SK-N-SH (cell line): ENCODE results near the gene HIPK4. TPM values are rescaled to one million over a fixed set of nuclear protein-coding genes. Genes with fewer than 3 reads are reported as not detected.

Source experiments
- CTCF ChIA-PET: fragments of 300-600, 350-600 bp; formaldehyde crosslinking; extraction: SDS; loops from one replicate; lab custom pipeline; 2021; lab: Yijun Ruan, JAX
- POLR2A ChIA-PET: fragments of 350-600 bp; sonication (Branson Sonifier 250); formaldehyde crosslinking; extraction: SDS; loops from one replicate; lab custom pipeline; 2020; ENCODE audit warnings: antibody characterized with exemption, inconsistent platforms; lab: Yijun Ruan, JAX
- DNase-seq: peaks from one replicate; pipeline ENCODE4 v3.0.0; 2012
- H2AFZ ChIP-seq: fragments of 200-600 bp; sonication (generic); 2 replicates; pipeline ENCODE4 v1.8.1; 2016; ENCODE audit warnings: antibody characterized with exemption, mild to moderate bottlenecking, low read depth
- H3F3A ChIP-seq: fragments of 200-600 bp; sonication (generic); replicated peaks from 2 replicates; pipeline ENCODE3; 2016; ENCODE audit warnings: antibody characterized with exemption, mild to moderate bottlenecking; ENCODE audit not compliant: insufficient read depth
- H3K27ac ChIP-seq, 2 experiments: fragments of 200-500 bp in 1 of 2; fragments of 200-600 bp in 1 of 2; sonication (Bioruptor generic) in 1 of 2; sonication (generic), shearing (Covaris generic) in 1 of 2; 2 replicates each; pipeline versions ENCODE4 v1.5.1 to v1.6.1; 2014 to 2016; ENCODE audit warnings: low read depth in 2 of 2, inconsistent platforms in 1 of 2, low read length in 1 of 2, mild to moderate bottlenecking in 1 of 2, mixed read lengths in 1 of 2
- H3K27me3 ChIP-seq: fragments of 200-600 bp; sonication (generic), shearing (Covaris generic); 2 replicates; pipeline ENCODE4 v1.6.1; 2016; ENCODE audit warnings: mixed run types; ENCODE audit not compliant: insufficient read depth
- H3K36me3 ChIP-seq, 2 experiments: fragments of 200-500 bp in 1 of 2; fragments of 200-600 bp in 1 of 2; sonication (Bioruptor generic) in 1 of 2; sonication (generic) in 1 of 2; replicated peaks in 1 of 2; 2 replicates each; pipeline versions ENCODE3 to v1.5.1; 2014 to 2016; ENCODE audit warnings: low read length in 1 of 2, mild to moderate bottlenecking in 1 of 2; ENCODE audit not compliant: insufficient read depth in 2 of 2, control insufficient read depth in 1 of 2
- H3K4me1 ChIP-seq, 2 experiments: fragments of 200-500 bp in 1 of 2; fragments of 200-600 bp in 1 of 2; sonication (Bioruptor generic) in 1 of 2; sonication (generic), shearing (Covaris generic) in 1 of 2; 2 replicates each; pipeline versions ENCODE4 v1.5.1 to v1.6.1; 2014 to 2016; ENCODE audit warnings: low read depth in 1 of 2, low read length in 1 of 2, mixed run types in 1 of 2; ENCODE audit not compliant: insufficient read depth in 2 of 2, control insufficient read depth in 1 of 2
- H3K4me2 ChIP-seq: fragments of 200-600 bp; sonication (generic), shearing (Covaris generic); 2 replicates; pipeline ENCODE4 v1.6.1; 2017; ENCODE audit warnings: mixed run types
- H3K4me3 ChIP-seq, 2 experiments: fragments of 200-500 bp in 1 of 2; fragments of 200-600 bp in 1 of 2; sonication (Bioruptor generic) in 1 of 2; sonication (generic), shearing (Covaris generic) in 1 of 2; 2 replicates each; pipeline versions ENCODE4 v1.5.1 to v1.8.1; 2014 to 2016; ENCODE audit warnings: low read depth in 2 of 2, inconsistent platforms in 1 of 2, low read length in 1 of 2, mild to moderate bottlenecking in 1 of 2, mixed read lengths in 1 of 2, moderate library complexity in 1 of 2
- H3K79me2 ChIP-seq: fragments of 200-600 bp; sonication (generic); 2 replicates; pipeline ENCODE4 v1.8.1; 2017; ENCODE audit warnings: mild to moderate bottlenecking; ENCODE audit not compliant: insufficient read depth
- H3K9ac ChIP-seq: fragments of 200-600 bp; sonication (generic); 2 replicates; pipeline ENCODE4 v1.6.1; 2017; ENCODE audit warnings: mixed run types
- H3K9me2 ChIP-seq: fragments of 200-600 bp; sonication (generic); 2 replicates; pipeline ENCODE4 v1.6.1; 2017; ENCODE audit warnings: mixed run types
- H3K9me3 ChIP-seq: fragments of 200-600 bp; sonication (generic); 2 replicates; pipeline ENCODE4 v1.6.1; 2017; ENCODE audit warnings: mixed run types, mild to moderate bottlenecking, moderate library complexity
- H4K20me1 ChIP-seq: fragments of 200-600 bp; sonication (generic); 2 replicates; pipeline ENCODE4 v1.6.1; 2017; ENCODE audit warnings: mild to moderate bottlenecking, mixed run types; ENCODE audit not compliant: insufficient read depth
- CTCF ChIP-seq: fragments of 200-600 bp; sonication (generic); IDR thresholded peaks from 2 replicates; pipeline ENCODE4 v1.6.1; 2017; ENCODE audit warnings: antibody characterized with exemption, mild to moderate bottlenecking, moderate library complexity
- ELF1 ChIP-seq: IDR thresholded peaks from 2 replicates; pipeline ENCODE4 v1.4.0; 2012
- EP300 ChIP-seq, 2 experiments: IDR thresholded peaks; 2 replicates each; pipeline versions ENCODE4 v1.4.0 to v1.6.1; 2012; ENCODE audit warnings: borderline replicate concordance in 1 of 2, low read depth in 1 of 2, low read length in 1 of 2
- EZH2phosphoT487 ChIP-seq: fragments of 200-600 bp; sonication (generic); IDR thresholded peaks from 2 replicates; pipeline ENCODE4 v1.6.1; 2017; ENCODE audit warnings: low read depth, mixed run types, mild to moderate bottlenecking, antibody characterized with exemption, moderate library complexity, borderline replicate concordance
- FOXJ3 ChIP-seq: sonication (generic); formaldehyde crosslinking; IDR thresholded peaks from 2 replicates; pipeline ENCODE4 v1.5.1; 2020; ENCODE audit warnings: mild to moderate bottlenecking, missing genetic modification reagents
- FOXM1 ChIP-seq: IDR thresholded peaks from 2 replicates; pipeline ENCODE4 v1.4.0; 2012; ENCODE audit warnings: low read depth, mild to moderate bottlenecking
- GABPA ChIP-seq: IDR thresholded peaks from 2 replicates; pipeline ENCODE4 v1.4.0; 2012; ENCODE audit warnings: low read depth, mild to moderate bottlenecking
- GATA2 ChIP-seq: sonication (generic); formaldehyde crosslinking; IDR thresholded peaks from 2 replicates; pipeline ENCODE4 v1.5.0; 2020; ENCODE audit warnings: mild to moderate bottlenecking, missing genetic modification reagents
- MEF2A ChIP-seq: IDR thresholded peaks from 2 replicates; pipeline ENCODE4 v1.4.0; 2012; ENCODE audit warnings: low read depth, borderline replicate concordance
- NFIC ChIP-seq: IDR thresholded peaks from 2 replicates; pipeline ENCODE4 v1.4.0; 2012; ENCODE audit warnings: borderline replicate concordance
- POLR2AphosphoS5 ChIP-seq: IDR thresholded peaks from 2 replicates; pipeline ENCODE4 v1.6.1; 2012; ENCODE audit warnings: low read depth, low read length
- RAD21 ChIP-seq: IDR thresholded peaks from 2 replicates; pipeline ENCODE4 v1.6.1; 2012; ENCODE audit warnings: mild to moderate bottlenecking, low read length
- REST ChIP-seq: IDR thresholded peaks from 2 replicates; pipeline ENCODE4 v1.6.1; 2012; ENCODE audit warnings: mild to moderate bottlenecking, low read depth, low read length, moderate library complexity
- SMC3 ChIP-seq: IDR thresholded peaks from 2 replicates; pipeline ENCODE4 v1.6.1; 2012; ENCODE audit warnings: low read depth, low read length, improper control_type of control experiment
- TCF12 ChIP-seq: IDR thresholded peaks from 2 replicates; pipeline ENCODE4 v1.4.0; 2012
- TEAD4 ChIP-seq: IDR thresholded peaks from 2 replicates; pipeline ENCODE4 v1.4.0; 2012; ENCODE audit warnings: mild to moderate bottlenecking, borderline replicate concordance; ENCODE audit not compliant: insufficient read depth
- YY1 ChIP-seq: IDR thresholded peaks from 2 replicates; pipeline ENCODE4 v1.4.0; 2012; ENCODE audit warnings: low read depth, mild to moderate bottlenecking
- ZBTB33 ChIP-seq: IDR thresholded peaks from 2 replicates; pipeline ENCODE4 v1.4.0; 2012; ENCODE audit warnings: low read depth, borderline replicate concordance
- WGBS: methylation state at CpG from one replicate; pipeline ENCODE4 v1.1.6; 2017; ENCODE audit warnings: low lambda C conversion rate; 5-methylcytosine and 5-hydroxymethylcytosine counted together
- polyA plus RNA-seq, 3 experiments: library from polyadenylated mRNA; depleted of rRNA; stranded (reverse); fragments of >200 nt; gene quantifications; 2 replicates each; pipeline ENCODE4 v1.2.3, GENCODE V29; 2012

Gene HIPK4
- polyA plus RNA-seq, 1 of the 3 experiments (the other 2 are of a cell fraction), result 0.23 TPM

- no peak for TF ChIP-seq POLR2AphosphoS5
- no peak for TF ChIP-seq EP300 (IDR thresholded peaks at IDR 0.05; ENCODE audit: borderline replicate concordance in 1 of 2, low read depth in 1 of 2, low read length in 1 of 2)
- no peak for TF ChIP-seq MEF2A
- TF ChIP-seq GABPA, result no peak
- TF ChIP-seq RAD21, result no peak
- TF ChIP-seq REST, result no peak
- no peak for TF ChIP-seq NFIC
- TF ChIP-seq TEAD4, result no peak
- no peak for TF ChIP-seq EZH2phosphoT487
- no peak for TF ChIP-seq YY1
- TF ChIP-seq GATA2 (CRISPR knock-in tag), result no peak
- no peak for TF ChIP-seq CTCF
- TF ChIP-seq ELF1, result no peak
- Histone ChIP-seq H3K9me3 (no peaks in the 10 kb centered on the region), H3K27me3 (no peaks in the 10 kb centered on the region), H3K4me2 (no peak overlapping the region), H3K4me1 (no peaks in the 10 kb centered on the region; a peak in 1 of 4 replicates), H3K79me2 (peaks cover 5% of the 10 kb centered on the region), H2AFZ (no peak overlapping the region), H3K36me3 (peaks cover 19 to 32% of the 10 kb centered on the region in 2 experiments), H3K27ac (no peak overlapping the region), H3K9ac (no peak overlapping the region), H3K4me3 (no peak overlapping the region), H3F3A (no peaks in the 10 kb centered on the region), H4K20me1 (no peaks in the 10 kb centered on the region), H3K9me2 (no peaks in the 10 kb centered on the region)
- POLR2A ChIA-PET, result no interaction called here
- CTCF ChIA-PET, result interaction anchor here (1.0 kb wide), 1 partner anchor 27 kb away, joined by 5 read pairs; no protein-coding TSS in a partner anchor
- DNase-seq, result no peak
- WGBS, result 92% methylated on average over 6 of the region's 6 CpGs
Observed at GRCh38 chr19:40332669-40333068, 57.3 kb downstream of the HIPK4 start.

- no peaks in the 10 kb centered on the region; a peak in 1 of 4 replicates for H3K4me1 ChIP-seq
- no peaks in the 10 kb centered on the region for H3K79me2 ChIP-seq
- H3K27ac ChIP-seq, result no peak overlapping the region; a peak in 1 of 4 replicates
- H3K4me3 ChIP-seq, result no peak overlapping the region
- DNase-seq, result no peak
- no peak overlapping the region for H3K4me2 ChIP-seq
- H4K20me1 ChIP-seq, result no peaks in the 10 kb centered on the region
- ChIA-PET POLR2A (no interaction called here), CTCF (interaction anchor here (2.4 kb wide), 1 partner anchor 26 kb away, joined by 5 read pairs; no protein-coding TSS in a partner anchor)
- H3K36me3 ChIP-seq, result peaks cover 19 to 41% of the 10 kb centered on the region in 2 experiments
- H3K9ac ChIP-seq, result no peak overlapping the region
- H3K27me3 ChIP-seq, result no peaks in the 10 kb centered on the region
- no peak overlapping the region for H2AFZ ChIP-seq
- H3F3A ChIP-seq, result no peaks in the 10 kb centered on the region
- no peaks in the 10 kb centered on the region for H3K9me2 ChIP-seq
- 87% methylated on average over 5 of the region's 5 CpGs for WGBS
- H3K9me3 ChIP-seq, result no peaks in the 10 kb centered on the region
- no peak for TF ChIP-seq FOXJ3
- no peak for TF ChIP-seq TEAD4
- TF ChIP-seq CTCF, result no peak
- no peak for TF ChIP-seq TCF12
- no peak for TF ChIP-seq SMC3
- TF ChIP-seq FOXM1, result no peak
- no peak for TF ChIP-seq ZBTB33
- TF ChIP-seq GABPA, result no peak
- TF ChIP-seq ELF1, result no peak
Observed at GRCh38 chr19:40331052-40331451, 58.9 kb downstream of the HIPK4 start.
